SK-N-SH treated with all-trans-retinoic acid at 6 μM for 48 hours (cell line): ENCODE measurements around the gene SUDS3.

Experiments
- ATAC-seq: fragments of 200-7000 bp; cut with Tn5 transposase; 3 replicates; pipeline ENCODE4 v1.9.1; 2020; ENCODE audit warnings: mild to moderate bottlenecking, moderate library complexity
- ARNTL ChIP-seq: fragments of 450-650 bp; formaldehyde crosslinking; IDR thresholded peaks from 2 replicates; pipeline ENCODE4 v1.5.0; 2020; ENCODE audit warnings: low read depth, mild to moderate bottlenecking, moderate library complexity, borderline replicate concordance
- BACH2 ChIP-seq: fragments of 250-450 bp; sonication (Bioruptor Pico); IDR thresholded peaks from 2 replicates; pipeline ENCODE4 v1.9.0; 2021; ENCODE audit warnings: mild to moderate bottlenecking, borderline replicate concordance
- CSDC2 ChIP-seq: fragments of 250-450 bp; sonication (Bioruptor Pico); IDR thresholded peaks from 2 replicates; pipeline ENCODE4 v1.5.0; 2020; ENCODE audit warnings: mild to moderate bottlenecking, moderate library complexity
- ESRRG ChIP-seq: fragments of 250-450 bp; sonication (Bioruptor Pico); IDR thresholded peaks from 2 replicates; pipeline ENCODE4 v1.6.1; 2021; ENCODE audit warnings: mild to moderate bottlenecking
- GLIS3 ChIP-seq: fragments of 250-450 bp; sonication (Bioruptor Pico); IDR thresholded peaks from 2 replicates; pipeline ENCODE4 v1.5.0; 2020; ENCODE audit warnings: mild to moderate bottlenecking, moderate library complexity
- ISL1 ChIP-seq: fragments of 250-450 bp; sonication (Bioruptor Pico); IDR thresholded peaks from 2 replicates; pipeline ENCODE4 v2.1.2; 2022; ENCODE audit warnings: mild to moderate bottlenecking, moderate library complexity
- OSR1 ChIP-seq: fragments of 250-450 bp; sonication (Bioruptor Pico); IDR thresholded peaks from 2 replicates; pipeline ENCODE4 v1.8.0; 2022; ENCODE audit warnings: moderate library complexity, mild to moderate bottlenecking, inconsistent platforms
- PATZ1 ChIP-seq: fragments of 250-450 bp; sonication (Bioruptor Pico); IDR thresholded peaks from 2 replicates; pipeline ENCODE4 v1.8.0; 2020; ENCODE audit warnings: mild to moderate bottlenecking, moderate library complexity, borderline replicate concordance
- PPARA ChIP-seq: fragments of 250-450 bp; sonication (Bioruptor Pico); IDR thresholded peaks from 2 replicates; pipeline ENCODE4 v1.5.0; 2020; ENCODE audit warnings: mild to moderate bottlenecking, borderline replicate concordance
- RARB ChIP-seq: fragments of 250-450 bp; sonication (Bioruptor Pico); IDR thresholded peaks from 2 replicates; pipeline ENCODE4 v1.8.0; 2021; ENCODE audit warnings: mild to moderate bottlenecking, moderate library complexity
- SNAI2 ChIP-seq: fragments of 250-450 bp; sonication (Bioruptor Pico); IDR thresholded peaks from 2 replicates; pipeline ENCODE4 v1.5.0; 2020; ENCODE audit warnings: mild to moderate bottlenecking, moderate library complexity
- TCF4 ChIP-seq: fragments of 250-450 bp; sonication (Bioruptor Pico); IDR thresholded peaks from 2 replicates; pipeline ENCODE4 v1.8.0; 2021; ENCODE audit warnings: mild to moderate bottlenecking, moderate library complexity, borderline replicate concordance
- TOX ChIP-seq: fragments of 250-450 bp; sonication (Bioruptor Pico); IDR thresholded peaks from 2 replicates; pipeline ENCODE4 v1.8.0; 2021; ENCODE audit warnings: mild to moderate bottlenecking, moderate library complexity, borderline replicate concordance
- TSHZ2 ChIP-seq: fragments of 250-450 bp; sonication (Bioruptor Pico); IDR thresholded peaks from 2 replicates; pipeline ENCODE4 v1.5.0; 2020; ENCODE audit warnings: mild to moderate bottlenecking, moderate library complexity
- ZC3H10 ChIP-seq: fragments of 250-450 bp; sonication (Bioruptor Pico); IDR thresholded peaks from 2 replicates; pipeline ENCODE4 v1.5.1; 2021; ENCODE audit warnings: mild to moderate bottlenecking, moderate library complexity
- ZFP30 ChIP-seq: fragments of 450-650 bp; formaldehyde crosslinking; IDR thresholded peaks from 2 replicates; pipeline ENCODE4 v1.5.0; 2022; ENCODE audit warnings: mild to moderate bottlenecking, moderate library complexity
- ZNF565 ChIP-seq: fragments of 450-650 bp; formaldehyde crosslinking; conservative IDR thresholded peaks from 2 replicates; pipeline ENCODE4 v1.5.0; 2020; ENCODE audit warnings: low read depth, mild to moderate bottlenecking, moderate library complexity
- ZNF70 ChIP-seq: fragments of 450-650 bp; formaldehyde crosslinking; IDR thresholded peaks from 2 replicates; pipeline ENCODE4 v1.5.0; 2020; ENCODE audit warnings: mild to moderate bottlenecking, moderate library complexity
- ZNF8 ChIP-seq: fragments of 450-650 bp; formaldehyde crosslinking; IDR thresholded peaks from 2 replicates; pipeline ENCODE4 v1.5.0; 2020; ENCODE audit warnings: mild to moderate bottlenecking, moderate library complexity
- TF ChIP-seq, protein P1 (sequence below): fragments of 250-450 bp; sonication (Bioruptor Pico); IDR thresholded peaks from 2 replicates; pipeline ENCODE4 v1.8.0; 2021; ENCODE audit warnings: low read depth, mild to moderate bottlenecking, moderate library complexity, borderline replicate concordance
- TF ChIP-seq, protein P2 (sequence below): fragments of 250-450 bp; sonication (Bioruptor Pico); IDR thresholded peaks from 2 replicates; pipeline ENCODE4 v1.5.1; 2021; ENCODE audit warnings: mild to moderate bottlenecking, moderate library complexity
- TF ChIP-seq, protein P3 (sequence below): fragments of 250-450 bp; sonication (Bioruptor Pico); IDR thresholded peaks from 2 replicates; pipeline ENCODE4 v1.5.1; 2020; ENCODE audit warnings: low read depth, mild to moderate bottlenecking, moderate library complexity

The SUDS3 gene

GRCh38 chr12:118417942-118418341, 41.6 kb downstream of the SUDS3 start (continued):
- no peak for TF ChIP-seq ISL1 (CRISPR knock-in tag)
- TF ChIP-seq ZNF8 = no peak
- no peak for TF ChIP-seq ZNF565 (CRISPR knock-in tag)
- no peak for TF ChIP-seq CSDC2 (CRISPR knock-in tag)
- no peak for TF ChIP-seq PATZ1 (CRISPR knock-in tag)
- TF ChIP-seq, protein P1, sequence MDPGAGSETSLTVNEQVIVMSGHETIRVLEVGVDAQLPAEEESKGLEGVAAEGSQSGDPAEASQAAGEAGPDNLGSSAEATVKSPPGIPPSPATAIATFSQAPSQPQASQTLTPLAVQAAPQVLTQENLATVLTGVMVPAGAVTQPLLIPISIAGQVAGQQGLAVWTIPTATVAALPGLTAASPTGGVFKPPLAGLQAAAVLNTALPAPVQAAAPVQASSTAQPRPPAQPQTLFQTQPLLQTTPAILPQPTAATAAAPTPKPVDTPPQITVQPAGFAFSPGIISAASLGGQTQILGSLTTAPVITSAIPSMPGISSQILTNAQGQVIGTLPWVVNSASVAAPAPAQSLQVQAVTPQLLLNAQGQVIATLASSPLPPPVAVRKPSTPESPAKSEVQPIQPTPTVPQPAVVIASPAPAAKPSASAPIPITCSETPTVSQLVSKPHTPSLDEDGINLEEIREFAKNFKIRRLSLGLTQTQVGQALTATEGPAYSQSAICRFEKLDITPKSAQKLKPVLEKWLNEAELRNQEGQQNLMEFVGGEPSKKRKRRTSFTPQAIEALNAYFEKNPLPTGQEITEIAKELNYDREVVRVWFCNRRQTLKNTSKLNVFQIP (CRISPR knock-in tag) = no peak

GRCh38 chr12:118418385-118419057, 42.2 kb downstream of the SUDS3 start:
- ATAC-seq = no peak
- TF ChIP-seq OSR1 (CRISPR knock-in tag) (no peak), BACH2 (CRISPR knock-in tag) (no peak), ESRRG (CRISPR knock-in tag) (no peak), RARB (CRISPR knock-in tag) (no peak), TSHZ2 (no peak), TCF4 (CRISPR knock-in tag) (no peak), ZC3H10 (CRISPR knock-in tag) (no peak), ARNTL (CRISPR knock-in tag) (no peak), GLIS3 (no peak), ISL1 (CRISPR knock-in tag) (no peak), TOX (CRISPR knock-in tag) (no peak), ZNF565 (CRISPR knock-in tag) (no peak), ZFP30 (CRISPR knock-in tag) (no peak), ZNF70 (CRISPR knock-in tag) (no peak), SNAI2 (CRISPR knock-in tag) (no peak), PPARA (no peak), ZNF8 (no peak)
- TF ChIP-seq, protein P2, sequence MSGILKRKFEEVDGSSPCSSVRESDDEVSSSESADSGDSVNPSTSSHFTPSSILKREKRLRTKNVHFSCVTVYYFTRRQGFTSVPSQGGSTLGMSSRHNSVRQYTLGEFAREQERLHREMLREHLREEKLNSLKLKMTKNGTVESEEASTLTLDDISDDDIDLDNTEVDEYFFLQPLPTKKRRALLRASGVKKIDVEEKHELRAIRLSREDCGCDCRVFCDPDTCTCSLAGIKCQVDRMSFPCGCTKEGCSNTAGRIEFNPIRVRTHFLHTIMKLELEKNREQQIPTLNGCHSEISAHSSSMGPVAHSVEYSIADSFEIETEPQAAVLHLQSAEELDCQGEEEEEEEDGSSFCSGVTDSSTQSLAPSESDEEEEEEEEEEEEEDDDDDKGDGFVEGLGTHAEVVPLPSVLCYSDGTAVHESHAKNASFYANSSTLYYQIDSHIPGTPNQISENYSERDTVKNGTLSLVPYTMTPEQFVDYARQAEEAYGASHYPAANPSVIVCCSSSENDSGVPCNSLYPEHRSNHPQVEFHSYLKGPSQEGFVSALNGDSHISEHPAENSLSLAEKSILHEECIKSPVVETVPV (CRISPR knock-in tag) = no peak
- TF ChIP-seq, protein P1 (CRISPR knock-in tag) = no peak
- TF ChIP-seq, protein P3, sequence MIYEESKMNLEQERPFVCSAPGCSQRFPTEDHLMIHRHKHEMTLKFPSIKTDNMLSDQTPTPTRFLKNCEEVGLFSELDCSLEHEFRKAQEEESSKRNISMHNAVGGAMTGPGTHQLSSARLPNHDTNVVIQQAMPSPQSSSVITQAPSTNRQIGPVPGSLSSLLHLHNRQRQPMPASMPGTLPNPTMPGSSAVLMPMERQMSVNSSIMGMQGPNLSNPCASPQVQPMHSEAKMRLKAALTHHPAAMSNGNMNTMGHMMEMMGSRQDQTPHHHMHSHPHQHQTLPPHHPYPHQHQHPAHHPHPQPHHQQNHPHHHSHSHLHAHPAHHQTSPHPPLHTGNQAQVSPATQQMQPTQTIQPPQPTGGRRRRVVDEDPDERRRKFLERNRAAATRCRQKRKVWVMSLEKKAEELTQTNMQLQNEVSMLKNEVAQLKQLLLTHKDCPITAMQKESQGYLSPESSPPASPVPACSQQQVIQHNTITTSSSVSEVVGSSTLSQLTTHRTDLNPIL = no peak
